Pancreas (tissue), 10 donors: ENCODE measurements around the gene GTF3C1. TPM values are rescaled to one million over a fixed set of nuclear protein-coding genes. Genes with fewer than 3 reads are reported as not detected.
A peak's percentile ranks its signal among the peaks of the same experiment; 100 is the strongest.

Source experiments
- ATAC-seq, 4 donors: fragments of 200-7000 bp; cut with Tn5 transposase; one replicate each; pipeline versions ENCODE4 v1.8.0 to v1.9.1; 2020; ENCODE audit warnings: mild to moderate bottlenecking in 4 of 4, moderate library complexity in 4 of 4
- DNase-seq, 6 donors: peaks; one replicate each; pipeline ENCODE4 v3.0.0-alpha.2; 2020
- FAIRE-seq: peaks from 2 replicates; lab custom pipeline; 2012; peaks lifted over from hg19 to GRCh38; lab: Jason Lieb, UNC
- H3K27ac ChIP-seq, 4 donors: fragments of 200-600 bp; sonication (generic); 1 replicate in 3 of 4; 2 replicates in 1 of 4; pipeline versions ENCODE4 v1.5.0 to v1.8.0; 2020
- H3K27me3 ChIP-seq, 4 donors: fragments of 200-600 bp; one replicate each; pipeline ENCODE4 v1.8.0; 2021
- H3K36me3 ChIP-seq, 3 donors: fragments of 200-600 bp; sonication (generic) in 1 of 3; one replicate each; pipeline versions ENCODE4 v1.5.0 to v1.8.0; 2020 to 2021
- H3K4me1 ChIP-seq, 3 donors: fragments of 200-600 bp; one replicate each; pipeline ENCODE4 v1.8.0; 2021
- H3K4me3 ChIP-seq, 4 donors: fragments of 200-600 bp; sonication (generic) in 2 of 4; one replicate each; pipeline versions ENCODE4 v1.5.0 to v1.8.0; 2020 to 2021
- H3K9me3 ChIP-seq, 4 donors: fragments of 200-600 bp; one replicate each; pipeline ENCODE4 v1.8.0; 2021
- CTCF ChIP-seq, 4 donors: fragments of 200-600 bp; sonication (generic) in 3 of 4; IDR thresholded peaks; one replicate each; pipeline versions ENCODE4 v1.5.0 to v1.8.0; 2021; ENCODE audit warnings: antibody characterized with exemption in 4 of 4
- WGBS, 2 donors: extraction: QIAGEN DNeasy Blood & Tissue Kit; methylation state at CpG; one replicate each; pipeline ENCODE4 v1.1.7; 2013; 5-methylcytosine and 5-hydroxymethylcytosine counted together
- intact Hi-C, 3 donors: fragments of 100-400 bp; cut with DNase I; formaldehyde crosslinking; loops; one replicate each; pipeline versions ENCODE4 v1.11.1 to v1.14.2; 2022
- polyA plus RNA-seq, 2 donors: library from polyadenylated mRNA; stranded (reverse); fragments of 200-250 nt; gene quantifications; one replicate each; pipeline ENCODE4 v1.2.3, GENCODE V29; 2013
- total RNA-seq, 6 donors: library from RNA; stranded (reverse); fragmentation: NEBNext Ultra II Directional in 4 of 6; extraction: Animal tissue kit (Norgen Biotek cat#: 25700) in 4 of 6; gene quantifications; one replicate each; pipeline versions ENCODE4 v1.2.1 to v1.2.4, GENCODE V29; 2021 to 2023
- donor health status: healthy with polysubstance abuse.
- donor health status: DM: no; HTN: no; CAD: no; lungs with moderate emphysema.
- donor health status: DM: no; HTN: no; CAD: no.
- donor health status: control.
- donor health status: control.
- donor health status: Bipolar disorder and iron deficiency.
- donor health status: DM: yes; HTN: yes; CAD: no.
- donor health status: DM: no; HTN: no; CAD: no.
- donor health status: DM: no; HTN: no; CAD: no.
- donor health status: DM: yes; HTN: yes; CAD: no.

Gene GTF3C1
- total and polyA plus RNA-seq, 8 donors: 31.5 to 113 (median 43.8) TPM

GRCh38 chr16:27547851-27548250, 1.9 kb downstream of the GTF3C1 start:
- Histone ChIP-seq H3K36me3 (peaks cover 8 to 26% (median 12%) of the 10 kb centered on the region in 3 donors), H3K4me3 (peak overlapping the region in 1 of 4 donors; percentile 86), H3K27me3 (no peaks in the 10 kb centered on the region), H3K9me3 (no peaks in the 10 kb centered on the region), H3K4me1 (peaks cover 5 to 27% (median 16%) of the 10 kb centered on the region in 3 donors), H3K27ac (no peak overlapping the region)
- no peak for ATAC-seq
- 56 to 65% methylated on average over 2 of the region's 2 CpGs for WGBS, 2 donors
- no peak for FAIRE-seq
- no peak for TF ChIP-seq CTCF (IDR thresholded peaks at IDR 0.05)
- intact Hi-C loops: no loop called here
- no peak for DNase-seq

- peak overlapping the region in 1 of 4 donors; percentile 3 for H3K4me3 ChIP-seq
- H3K9me3 ChIP-seq: no peaks in the 10 kb centered on the region
- H3K4me1 ChIP-seq: peaks cover 5 to 27% (median 16%) of the 10 kb centered on the region in 3 donors
- intact Hi-C loops: no loop called here
- peaks cover 8 to 34% (median 15%) of the 10 kb centered on the region in 3 donors for H3K36me3 ChIP-seq
- no peak for TF ChIP-seq CTCF (IDR thresholded peaks at IDR 0.05)
- FAIRE-seq: no peak
- 56 to 67% methylated on average over 4 of the region's 4 CpGs for WGBS, 2 donors
- H3K27ac ChIP-seq: no peak overlapping the region
- DNase-seq: peak in 1 of 6 donors; percentile 28
- ATAC-seq: no peak
- no peaks in the 10 kb centered on the region for H3K27me3 ChIP-seq
Measured at GRCh38 chr16:27547134-27547533, 2.6 kb downstream of the GTF3C1 start.

- ATAC-seq (no peak), DNase-seq (no peak), FAIRE-seq (no peak)
- Histone ChIP-seq H3K4me1 (peaks cover 5 to 19% (median 7%) of the 10 kb centered on the region in 3 donors), H3K4me3 (no peak overlapping the region), H3K36me3 (peaks cover 8 to 51% (median 31%) of the 10 kb centered on the region in 3 donors), H3K27me3 (no peaks in the 10 kb centered on the region), H3K27ac (no peak overlapping the region), H3K9me3 (no peaks in the 10 kb centered on the region)
- intact Hi-C loops: no loop called here
- 86 to 87% methylated on average over 4 of the region's 4 CpGs for WGBS, 2 donors
- TF ChIP-seq CTCF (IDR thresholded peaks at IDR 0.05): no peak
Measured at GRCh38 chr16:27544671-27545070, 5.0 kb downstream of the GTF3C1 start.

GRCh38 chr16:27543801-27544200, 5.9 kb downstream of the GTF3C1 start:
- ATAC-seq: no peak
- Histone ChIP-seq H3K27me3 (no peaks in the 10 kb centered on the region), H3K27ac (no peak overlapping the region), H3K36me3 (peaks cover 8 to 55% (median 31%) of the 10 kb centered on the region in 3 donors), H3K4me3 (no peak overlapping the region), H3K9me3 (no peaks in the 10 kb centered on the region), H3K4me1 (peaks cover 5 to 19% (median 7%) of the 10 kb centered on the region in 3 donors)
- intact Hi-C loops: no loop called here
- no peak for DNase-seq
- TF ChIP-seq CTCF (IDR thresholded peaks at IDR 0.05): no peak
- FAIRE-seq: no peak
- 90 to 93% methylated on average over 3 of the region's 3 CpGs for WGBS, 2 donors

- Histone ChIP-seq H3K27me3 (no peaks in the 10 kb centered on the region), H3K4me3 (no peak overlapping the region), H3K4me1 (no peaks in the 10 kb centered on the region), H3K36me3 (peaks cover 8 to 82% (median 54%) of the 10 kb centered on the region in 3 donors), H3K27ac (no peak overlapping the region), H3K9me3 (no peaks in the 10 kb centered on the region)
- FAIRE-seq: no peak
- no peak for DNase-seq
- no peak for ATAC-seq
- WGBS, 2 donors: 74 to 79% methylated on average over 5 of the region's 5 CpGs
- intact Hi-C loops: no loop called here
- TF ChIP-seq CTCF (IDR thresholded peaks at IDR 0.05): no peak
Measured at GRCh38 chr16:27539636-27540035, 10.1 kb downstream of the GTF3C1 start.
